HG03108 (cell line): ENCODE results near the gene WDR46.

Experiments
- ATAC-seq: cut with Tn5 transposase; IDR thresholded peaks from one replicate; pipeline ENCODE4 v1.9.1; 2021; ENCODE audit warnings: moderate library complexity; ENCODE audit not compliant: unreplicated experiment

WDR46 gene

DNA sequence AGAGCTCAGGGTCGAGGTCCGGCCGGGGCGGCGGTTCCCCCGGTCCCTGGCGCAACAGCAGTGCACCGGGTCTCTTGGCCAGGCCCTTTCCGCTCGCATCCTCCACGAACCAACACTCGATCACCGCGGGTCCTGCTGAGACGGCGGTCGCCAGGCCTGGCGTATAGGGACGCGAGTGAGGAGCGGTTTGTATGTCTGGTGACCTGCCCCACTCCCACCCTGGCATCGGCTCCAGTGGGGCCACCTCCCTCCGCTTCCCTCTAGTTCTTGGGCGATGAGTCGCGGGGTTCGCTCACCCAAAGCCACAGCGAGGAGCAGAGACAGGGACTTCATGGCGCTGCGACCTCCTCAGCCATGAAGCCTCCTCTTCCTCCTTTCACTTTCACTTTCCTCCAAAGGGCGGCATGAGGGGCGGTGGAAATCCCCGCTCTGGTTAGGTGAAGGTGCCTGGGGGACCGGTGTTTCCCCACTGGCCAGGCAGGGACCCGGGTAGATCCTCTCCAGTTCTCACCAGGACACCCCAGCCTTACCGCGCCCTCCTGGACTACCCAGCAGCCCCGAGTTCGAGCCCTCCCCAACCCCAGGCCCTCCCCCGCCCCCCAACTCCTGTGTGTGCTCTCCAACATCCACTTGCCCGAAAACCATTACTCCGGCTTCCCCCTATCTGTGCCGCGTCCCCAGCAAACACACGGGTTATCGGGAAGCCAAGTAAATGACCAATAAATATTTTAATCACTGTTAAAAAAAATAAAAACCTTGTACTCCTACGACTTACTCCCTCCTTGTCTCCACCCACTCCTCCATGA lies 24.9 kb upstream of the WDR46 start, which contains the start of gene TAPBP:
Gene TAPBP (minus strand): TSS at position 370 of the 806 bp plus-strand sequence. CDS start 37 bp downstream, at position 333.
- ATAC-seq, result peak; percentile 35

DNA sequence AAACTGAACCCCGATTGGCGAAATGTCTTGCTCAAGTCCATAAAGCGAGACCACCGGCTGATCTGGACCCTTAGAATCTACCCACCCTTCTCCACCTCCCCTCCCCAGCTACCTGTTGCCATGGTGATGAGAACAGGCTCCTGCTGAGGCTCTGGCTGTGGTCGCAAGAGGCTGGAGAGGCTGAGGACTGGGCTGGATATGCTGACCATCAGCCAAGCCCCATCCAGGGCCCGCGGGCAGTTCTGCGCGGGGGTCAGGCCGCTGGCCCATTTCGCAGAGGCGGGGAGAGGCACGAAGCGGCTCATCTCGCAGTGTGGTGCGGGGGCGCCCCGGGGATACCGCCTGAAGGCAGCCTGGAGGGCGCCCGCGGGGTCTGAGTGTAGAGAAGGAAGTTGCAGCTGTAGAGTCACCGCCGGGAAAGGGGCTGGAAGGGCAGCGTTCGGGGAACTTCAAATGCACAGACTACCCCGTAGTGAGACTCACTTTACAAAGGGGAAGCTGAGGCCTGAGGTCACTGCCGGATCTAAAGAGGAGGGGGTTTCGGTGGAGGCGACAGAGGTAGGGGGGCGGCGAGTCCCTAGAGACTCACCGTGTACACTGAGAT lies 24.2 kb upstream of the WDR46 start:
- ATAC-seq, result peak; percentile 6

DNA sequence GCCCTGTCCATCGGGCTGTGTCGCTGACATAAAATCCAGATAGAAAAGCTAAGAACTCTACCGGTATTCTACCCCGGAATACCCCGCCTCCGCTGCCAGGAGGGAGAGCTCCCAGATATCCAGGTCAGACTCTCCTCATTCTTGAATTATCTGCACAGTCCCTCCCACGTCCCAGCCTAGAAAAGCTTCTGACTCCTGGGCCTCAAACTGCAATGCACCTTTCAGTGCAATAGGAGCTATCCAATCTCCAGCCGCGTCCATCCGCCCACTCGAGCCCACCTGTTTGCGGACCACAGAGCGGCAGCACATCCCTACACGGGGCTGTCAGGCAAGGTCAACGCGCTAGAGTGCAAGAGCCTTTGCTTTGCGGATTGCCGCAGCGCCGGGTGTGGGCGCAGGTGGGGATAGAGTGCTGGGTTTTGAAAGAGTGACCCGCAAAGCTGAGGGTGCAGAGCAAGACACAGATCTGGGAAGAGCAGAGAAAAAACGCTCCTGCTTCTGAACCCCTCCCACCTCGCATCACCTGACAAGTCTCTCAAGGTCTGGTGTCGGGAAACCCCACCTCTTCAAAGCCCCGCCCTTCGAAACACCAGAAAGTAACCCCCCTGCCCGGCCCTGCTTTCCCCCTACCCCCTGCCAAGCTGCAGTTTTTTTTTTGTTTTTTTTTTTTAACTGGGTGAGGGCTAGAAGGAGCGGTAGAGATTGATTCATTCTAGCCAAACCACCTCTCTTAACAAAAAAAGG lies 23.5 kb upstream of the WDR46 start:
- ATAC-seq, result peak; percentile 31

DNA sequence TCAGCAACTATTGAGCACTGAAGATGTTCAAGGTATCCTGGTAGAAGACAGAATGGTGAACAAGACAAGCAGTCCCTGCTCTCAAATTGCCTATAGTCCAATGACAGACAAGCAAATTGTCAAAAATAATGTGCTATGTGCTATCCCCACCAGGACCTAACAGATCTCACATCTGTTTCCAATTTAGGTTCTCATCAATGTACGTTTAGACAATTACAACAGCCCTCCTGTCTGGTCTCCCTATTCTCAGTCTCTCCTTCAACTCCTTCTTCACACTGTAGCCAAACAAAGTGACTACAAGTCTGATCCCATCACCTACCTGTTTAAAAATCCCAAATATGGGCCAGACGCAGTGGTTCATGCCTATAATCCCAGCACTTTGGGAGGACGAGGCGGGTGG lies 17.3 kb upstream of the WDR46 start:
- no peak for ATAC-seq

- ATAC-seq, result no peak
Observed at GRCh38 chr6:33305052-33305451, 16.0 kb upstream of the WDR46 start.

DNA sequence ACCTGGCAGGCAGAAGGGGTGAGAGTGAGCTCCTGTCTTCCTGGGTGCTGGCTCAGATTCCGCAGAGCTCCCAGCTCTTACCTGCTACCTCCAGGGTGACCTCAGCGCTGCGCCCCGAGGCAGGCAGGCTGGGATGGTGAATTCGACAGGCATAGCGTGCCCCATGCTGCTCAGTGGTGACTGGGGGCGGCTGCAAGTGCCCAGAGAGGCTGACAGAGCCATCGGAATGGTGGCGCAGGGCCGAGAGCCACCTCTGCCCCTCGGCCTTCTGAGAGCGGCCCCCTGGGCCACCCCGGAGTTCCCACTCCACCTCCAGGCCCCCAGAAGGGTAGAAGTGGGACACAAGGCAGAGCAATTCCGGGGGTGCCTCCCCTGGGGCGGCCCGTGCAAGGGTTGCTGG lies 15.2 kb upstream of the WDR46 start:
- no peak for ATAC-seq

- ATAC-seq, result no peak
Observed at GRCh38 chr6:33301877-33302276, 12.8 kb upstream of the WDR46 start.

- ATAC-seq, result peak; percentile 75
Observed at GRCh38 chr6:33299237-33299944, 10.4 kb upstream of the WDR46 start.

DNA sequence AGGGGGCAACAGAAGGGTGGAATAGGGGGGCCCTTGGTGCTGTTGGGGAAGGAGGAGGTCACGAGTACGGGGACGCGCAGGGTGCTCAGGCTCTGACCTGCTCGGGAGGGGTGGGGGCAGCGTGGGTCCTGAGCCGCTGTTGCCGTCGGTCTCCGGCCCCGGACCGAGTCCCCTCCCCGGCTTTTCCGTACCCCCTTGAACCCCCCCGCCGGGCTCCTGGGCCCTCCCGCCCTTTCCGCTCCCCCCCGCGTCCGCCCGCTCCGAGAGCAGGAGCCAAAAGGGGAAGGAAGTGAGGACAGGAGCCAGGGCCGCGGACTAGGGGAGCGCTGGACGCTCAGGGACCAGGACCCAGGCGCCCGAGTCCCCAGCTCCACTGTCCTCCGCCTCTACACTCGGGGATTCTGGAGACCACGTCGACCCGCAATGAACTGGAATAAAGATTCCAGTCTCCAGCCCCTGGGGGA lies 9.8 kb upstream of the WDR46 start, which contains the start of gene RGL2:
Gene RGL2 (minus strand): TSS at position 170 of the 464 bp plus-strand sequence. CDS start 332 bp downstream, outside the sequence.
- peak; percentile 16 for ATAC-seq

GRCh38 chr6:33297956-33298772 lies 9.1 kb upstream of the WDR46 start:
- no peak for ATAC-seq

GRCh38 chr6:33297406-33297955 lies 8.4 kb upstream of the WDR46 start:
- ATAC-seq, result no peak

DNA sequence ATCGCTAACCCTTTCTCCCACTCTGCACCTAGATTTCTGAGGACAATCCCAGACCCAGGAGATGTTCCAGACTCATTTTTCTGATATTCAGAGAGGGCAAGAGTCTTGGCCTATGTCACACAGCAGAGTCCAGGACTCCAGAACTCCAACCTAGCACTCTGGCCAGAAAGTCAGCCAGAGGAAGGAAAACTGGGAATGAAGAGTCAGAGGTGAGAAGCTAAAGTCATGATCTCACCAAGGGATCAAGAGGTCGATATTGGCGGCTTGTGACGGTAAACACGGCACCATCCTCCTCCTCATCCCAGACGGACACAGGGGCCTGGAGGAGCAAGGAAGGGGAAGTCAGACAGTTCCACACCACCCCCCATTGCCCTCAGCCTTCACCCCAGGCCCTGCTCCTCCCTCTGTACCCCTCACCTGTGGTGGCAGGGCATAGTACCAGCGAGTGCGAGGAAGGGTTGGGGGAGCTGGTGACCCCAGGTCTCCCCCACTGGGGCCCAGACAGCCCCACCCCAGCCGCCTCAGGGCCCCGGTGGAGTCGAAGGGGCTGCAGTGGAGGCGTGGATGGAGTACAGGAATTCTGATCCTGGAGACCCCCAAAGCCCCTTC lies 7.9 kb upstream of the WDR46 start:
- no peak for ATAC-seq

GRCh38 chr6:33295621-33296369 lies 6.8 kb upstream of the WDR46 start:
- ATAC-seq, result no peak

- no peak for ATAC-seq
Observed at GRCh38 chr6:33294086-33294823, 5.2 kb upstream of the WDR46 start.

DNA sequence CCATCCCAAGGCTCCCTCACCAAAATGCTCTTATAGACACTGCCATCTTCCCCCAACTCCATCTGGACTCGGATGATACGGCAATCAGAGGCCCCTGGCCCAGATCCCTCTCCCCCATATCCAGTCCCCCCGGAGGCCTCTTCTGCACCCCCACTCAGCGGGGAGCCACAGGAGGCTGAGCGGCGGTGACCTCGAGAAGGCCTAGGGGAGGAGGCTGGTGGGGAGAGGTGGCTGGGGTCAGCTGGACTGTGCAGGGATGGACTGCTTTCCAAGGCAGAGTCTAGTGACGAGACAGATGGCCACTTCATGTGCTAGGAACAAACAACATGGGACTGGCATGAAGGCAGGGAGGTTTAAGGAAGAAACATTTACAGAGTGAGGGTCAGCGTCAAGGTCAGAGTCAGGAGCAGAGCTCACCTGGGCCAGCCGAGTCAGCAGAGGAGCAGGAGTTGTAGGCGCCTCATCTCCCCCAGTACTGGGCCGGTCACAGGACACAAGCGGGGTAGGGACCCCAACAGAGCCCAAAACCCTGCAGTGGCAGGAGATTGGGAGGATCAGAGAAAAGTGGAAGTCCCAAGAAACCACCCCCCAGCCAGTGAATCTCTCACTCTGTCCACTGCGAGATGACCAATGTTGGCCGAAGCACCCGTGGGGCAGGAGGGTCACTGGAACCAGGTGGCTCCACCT lies 4.1 kb upstream of the WDR46 start:
- ATAC-seq, result no peak

GRCh38 chr6:33290459-33290858 lies 1.4 kb upstream of the WDR46 start:
- ATAC-seq, result no peak

GRCh38 chr6:33289784-33290315 lies 811 bp upstream of the WDR46 start:
- no peak for ATAC-seq
